SK-MEL-5 (cell line): ENCODE results near the gene ALPG. TPM values are rescaled to one million over a fixed set of nuclear protein-coding genes. Genes with fewer than 3 reads are reported as not detected.
"Not testable (repeated sequence)": the region's sequence is repeated elsewhere in the genome, so short reads cannot be mapped to it uniquely, and the experiment has no call there.

Source experiments
- DNase-seq: peaks from one replicate; pipeline ENCODE4 v3.0.0-alpha.2; 2016; ENCODE audit warnings: low read depth, low spot score
- in situ Hi-C: cut with HindIII; loops from 2 replicates; pipeline ENCODE4 v1.10.0; 2016; ENCODE audit warnings: low sequenced_read_pairs, high pct_unique_total_duplicates, low pct_unique_long_range_greater_than_20kb
- polyA plus RNA-seq, 2 experiments: library from polyadenylated mRNA; depleted of rRNA; stranded (reverse); fragments of >200 nt; gene quantifications; 2 replicates each; pipeline ENCODE4 v1.2.3, GENCODE V29; 2015
- total RNA-seq: library from RNA; depleted of rRNA; stranded (reverse); fragments of >200 nt; shearing (Covaris generic); gene quantifications from 2 replicates; pipeline ENCODE4 v1.2.3, GENCODE V29; 2014; rRNA removed

Gene ALPG
- not detected in 2 replicates for total RNA-seq
- polyA plus RNA-seq (2015; cell fraction: cytosol; rRNA removed): not detected in 2 replicates
- not detected in 2 replicates for polyA plus RNA-seq (2015; cell fraction: nucleus; rRNA removed)

DNA sequence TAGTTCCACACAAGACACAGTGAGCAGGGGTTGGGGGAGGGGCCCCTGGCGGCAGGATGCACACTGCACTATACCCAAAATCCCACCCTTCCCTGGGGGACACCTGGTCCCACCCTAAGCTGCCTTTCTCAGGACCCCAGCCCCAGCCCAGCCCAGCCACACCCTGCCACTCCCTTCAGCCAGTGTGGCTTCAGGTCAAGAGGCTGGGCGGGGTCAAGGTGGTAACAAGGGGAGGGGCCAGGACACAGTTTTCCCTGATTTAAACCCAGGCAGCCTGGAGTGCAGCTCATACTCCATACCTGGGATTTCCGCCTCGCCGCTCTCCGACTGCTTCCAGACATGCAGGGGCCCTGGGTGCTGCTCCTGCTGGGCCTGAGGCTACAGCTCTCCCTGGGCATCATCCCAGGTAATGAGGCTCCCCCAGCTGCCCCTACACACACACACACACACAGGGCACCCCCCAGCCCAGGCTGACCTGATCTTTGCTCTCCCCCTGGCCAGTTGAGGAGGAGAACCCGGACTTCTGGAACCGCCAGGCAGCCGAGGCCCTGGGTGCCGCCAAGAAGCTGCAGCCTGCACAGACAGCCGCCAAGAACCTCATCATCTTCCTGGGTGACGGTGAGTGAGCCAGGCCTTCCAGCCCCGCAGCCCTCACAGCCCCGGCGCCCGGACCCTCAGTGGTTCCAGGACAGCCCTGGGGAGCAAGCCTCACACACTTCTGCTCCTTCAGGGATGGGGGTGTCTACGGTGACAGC is at the start of gene ALPG:
Gene ALPG, plus strand, starts transcription at position 289 of the 755 bp plus-strand sequence. Its CDS starts 51 bp downstream, at position 340.
- no peak for DNase-seq
- in situ Hi-C loops: no loop called here

DNA sequence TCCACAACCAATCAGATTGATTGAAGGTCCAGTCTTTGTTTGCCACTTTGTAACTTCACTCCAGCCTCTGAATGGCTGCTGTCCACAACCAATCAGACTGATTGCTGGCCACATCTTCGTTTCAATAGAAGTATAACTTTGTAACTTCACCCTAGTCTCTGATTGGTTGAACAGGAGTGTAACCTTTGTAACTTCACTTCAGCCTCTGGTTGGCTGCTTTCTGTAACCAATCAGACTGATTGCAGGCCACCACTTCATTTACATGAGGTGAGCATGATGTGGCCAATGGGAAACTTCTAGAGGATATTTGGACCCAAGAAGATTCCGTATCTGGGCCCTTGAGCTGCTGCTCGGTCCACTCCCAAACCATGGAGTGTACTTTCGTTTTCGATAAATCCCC is 45.0 kb upstream of the ALPG start:
- in situ Hi-C loops: no loop called here
- DNase-seq: peak; percentile 33

DNA sequence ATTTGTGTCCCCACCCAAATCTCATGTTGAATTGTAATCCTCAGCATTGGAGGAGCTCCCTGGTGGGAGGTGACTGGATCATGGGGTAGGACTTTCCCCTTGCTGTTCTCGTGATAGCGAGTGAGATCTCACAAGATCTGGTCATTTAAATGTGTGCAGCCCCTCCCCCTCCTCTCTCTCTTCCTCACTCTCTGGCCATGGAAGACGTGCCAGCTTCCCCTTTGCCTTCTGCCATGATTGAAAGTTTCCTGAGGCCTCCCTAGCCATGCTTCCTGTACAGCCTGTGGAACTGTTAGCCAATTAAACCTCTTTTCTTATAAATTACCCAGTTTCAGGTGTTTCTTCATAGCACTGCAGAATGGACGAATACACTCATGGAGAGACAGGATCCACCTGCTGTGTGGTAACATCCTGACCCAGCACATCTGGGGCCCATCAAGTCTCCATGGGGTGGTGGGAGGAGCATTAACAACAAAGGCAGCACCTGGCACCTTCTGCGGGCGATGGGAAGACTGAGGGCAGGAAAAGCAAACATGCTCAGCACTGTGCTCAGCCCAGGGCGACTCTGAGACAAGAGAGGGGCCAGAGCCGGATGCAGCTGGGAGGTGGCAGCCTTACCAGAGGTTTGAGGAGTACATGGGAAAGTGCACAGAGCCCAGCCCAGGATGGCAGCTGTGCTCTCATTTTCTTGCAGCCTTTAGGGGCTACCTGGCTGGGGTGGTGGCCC is 44.3 kb upstream of the ALPG start:
- no peak for DNase-seq
- in situ Hi-C loops: no loop called here

DNA sequence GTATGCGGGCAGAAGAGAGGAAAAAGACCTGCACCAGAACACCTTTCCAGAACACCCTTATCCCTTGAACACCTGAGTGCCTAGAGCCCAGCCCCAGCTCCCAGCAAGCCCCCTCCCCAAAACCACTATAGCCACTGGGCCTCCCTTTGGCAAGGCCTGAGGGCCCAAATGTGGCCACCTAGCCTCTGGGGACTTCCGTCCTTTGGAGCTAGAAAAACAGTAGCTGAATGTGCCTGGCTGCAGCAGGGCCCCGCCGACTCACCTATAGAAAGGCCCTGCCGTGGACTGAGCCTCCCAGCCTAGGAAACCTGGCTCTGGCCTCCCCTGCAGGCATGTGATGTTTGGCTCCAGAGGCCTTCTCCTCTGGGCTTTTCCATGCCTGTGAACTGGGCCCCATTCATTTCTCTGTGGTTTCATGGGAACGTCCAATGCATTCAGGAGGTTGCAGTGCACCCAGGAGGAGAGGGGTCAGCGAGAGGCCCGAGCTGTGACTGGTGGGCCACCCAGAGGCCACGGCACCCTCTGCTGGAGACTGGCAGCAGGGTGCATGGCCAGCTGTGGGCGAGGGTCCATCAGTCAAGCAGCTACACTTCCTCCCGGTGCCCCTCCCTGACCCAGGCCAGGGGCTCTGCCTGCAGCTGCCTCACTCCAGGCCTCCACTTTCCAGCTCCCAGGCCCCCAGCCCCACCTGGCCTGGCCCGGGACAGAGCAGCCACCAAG is 43.4 kb upstream of the ALPG start:
- DNase-seq, in situ Hi-C loops: not testable (repeated sequence)

DNA sequence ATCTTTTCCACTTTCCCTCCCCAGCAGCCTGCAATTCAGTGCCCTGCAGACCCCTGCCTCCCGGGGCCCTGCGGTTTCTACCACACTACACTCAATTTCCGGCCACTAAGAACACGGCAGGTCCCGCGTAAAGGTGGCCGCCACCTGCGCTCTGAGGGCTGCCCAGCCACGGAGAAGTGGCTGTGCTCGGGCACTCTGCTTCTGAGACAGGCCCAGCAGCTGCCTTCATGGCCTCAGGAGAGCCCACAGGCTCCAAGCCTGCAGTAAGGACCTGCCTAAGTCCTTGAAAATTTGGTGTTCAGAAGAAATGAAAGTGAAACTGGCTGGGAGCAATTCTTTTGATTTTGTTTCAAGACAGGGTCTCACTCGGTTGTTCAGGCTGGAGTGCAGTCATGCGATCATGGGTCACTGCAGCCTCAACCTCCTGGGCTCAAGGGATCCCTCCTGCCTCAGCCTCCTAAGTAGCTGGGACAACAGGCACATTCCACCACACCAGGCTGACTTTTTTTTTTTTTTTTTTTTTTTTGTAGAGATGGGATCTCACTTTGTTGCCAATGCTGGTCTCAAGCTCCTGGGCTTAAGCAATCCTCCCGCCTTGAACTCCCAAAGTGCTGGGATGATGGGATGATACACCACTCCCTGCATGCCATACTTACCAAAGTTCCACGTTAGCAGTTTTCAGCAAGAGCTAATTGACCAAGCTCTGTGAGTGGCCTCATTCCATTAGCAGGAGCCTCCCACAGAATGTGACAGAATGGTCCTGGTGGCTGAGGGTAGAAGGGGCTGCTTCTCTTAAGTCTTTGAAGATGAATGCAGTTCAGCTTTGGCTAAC is 42.6 kb upstream of the ALPG start:
- in situ Hi-C loops: no loop called here
- no peak for DNase-seq

DNA sequence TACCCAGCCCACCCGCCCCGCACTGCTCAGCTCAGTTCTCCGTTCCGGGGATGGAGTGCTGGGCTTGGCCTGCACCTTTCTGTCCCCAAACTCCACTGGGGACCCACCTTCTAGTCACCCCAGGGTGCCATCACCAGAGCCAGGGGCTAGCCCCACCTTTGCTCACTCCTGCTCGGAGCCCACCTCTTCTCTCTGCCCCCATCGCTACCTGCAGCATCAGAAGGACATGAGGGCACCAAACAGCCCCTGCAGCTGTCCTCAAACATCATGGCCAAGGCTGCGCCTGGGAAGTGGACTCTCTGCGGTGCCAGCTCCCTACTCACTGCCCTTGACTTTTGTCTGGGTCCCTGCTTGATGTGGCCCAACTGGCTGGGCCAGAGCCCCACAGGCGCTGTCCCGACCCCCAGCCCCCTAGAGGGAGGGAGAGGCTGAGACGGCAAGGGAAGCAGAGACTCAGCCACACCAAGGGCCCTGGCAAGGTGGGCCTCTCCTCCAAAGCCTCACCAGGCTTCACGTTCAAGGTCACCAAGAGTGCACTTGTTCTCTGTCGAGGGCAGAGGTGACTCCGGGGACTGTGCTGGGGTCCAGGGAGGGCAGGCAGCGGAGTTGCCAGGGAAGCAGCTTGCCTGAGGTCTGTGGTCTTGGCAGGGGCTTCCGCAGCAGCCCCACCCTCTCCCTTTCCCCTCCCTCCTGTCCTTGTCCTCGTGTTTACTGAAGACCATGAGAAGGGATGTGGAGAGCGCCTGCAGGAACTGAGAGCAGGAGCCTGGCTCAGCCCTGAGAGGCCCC is 41.6 kb upstream of the ALPG start:
- DNase-seq, in situ Hi-C loops: not testable (repeated sequence)

DNA sequence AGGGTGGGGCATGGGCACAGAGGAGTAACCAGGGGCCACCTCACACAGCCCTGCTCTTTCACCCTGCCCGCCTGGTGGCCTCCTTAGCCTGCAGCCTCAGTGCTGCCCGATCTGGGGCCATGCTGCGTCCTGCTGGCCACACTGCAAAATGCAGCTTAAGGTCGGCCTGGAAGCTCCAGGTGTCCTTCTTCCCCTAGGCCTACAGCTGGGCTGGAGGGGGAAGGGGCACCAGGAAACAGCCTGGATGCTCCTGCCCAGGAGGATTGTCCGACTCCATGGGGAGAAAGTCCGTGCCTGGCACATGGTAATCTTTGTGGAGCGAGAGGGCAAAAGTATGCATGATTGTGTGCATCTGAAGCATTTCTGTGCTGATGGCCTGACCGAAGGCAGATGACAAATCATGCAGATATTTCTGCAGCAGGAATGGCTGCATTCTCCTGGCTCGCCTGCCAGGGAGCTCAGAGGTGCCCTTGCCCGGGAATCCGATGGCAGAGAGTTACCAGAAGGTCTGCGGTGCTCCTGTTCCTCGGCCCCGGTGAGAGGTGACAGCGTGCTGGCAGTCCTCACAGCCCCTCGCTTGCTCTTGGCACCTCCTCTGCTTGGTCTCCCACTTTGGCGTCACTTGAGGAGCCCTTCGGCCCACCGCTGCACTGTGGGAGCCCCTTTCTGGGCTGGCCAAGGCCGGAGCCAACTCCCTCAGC is 40.9 kb upstream of the ALPG start:
- peak; percentile 63 for DNase-seq
- in situ Hi-C loops: no loop called here

DNA sequence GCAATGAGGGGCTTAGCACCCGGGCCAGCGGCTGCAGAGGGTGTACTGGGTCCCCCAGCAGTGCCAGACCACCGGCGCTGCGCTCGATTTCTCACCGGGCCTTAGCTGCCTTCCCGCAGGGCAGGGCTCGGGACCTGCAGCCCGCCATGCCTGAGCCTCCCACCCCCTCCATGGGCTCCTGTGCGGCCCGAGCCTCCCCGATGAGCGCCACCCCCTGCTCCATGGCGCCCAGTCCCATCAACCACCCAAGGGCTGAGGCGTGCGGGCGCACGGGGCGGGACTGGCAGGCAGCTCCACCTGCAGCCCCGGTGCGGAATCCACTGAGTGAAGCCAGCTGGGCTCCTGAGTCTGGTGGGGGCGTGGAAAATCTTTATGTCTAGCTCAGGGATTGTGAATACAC is 40.2 kb upstream of the ALPG start:
- in situ Hi-C loops, DNase-seq: not testable (repeated sequence)

DNA sequence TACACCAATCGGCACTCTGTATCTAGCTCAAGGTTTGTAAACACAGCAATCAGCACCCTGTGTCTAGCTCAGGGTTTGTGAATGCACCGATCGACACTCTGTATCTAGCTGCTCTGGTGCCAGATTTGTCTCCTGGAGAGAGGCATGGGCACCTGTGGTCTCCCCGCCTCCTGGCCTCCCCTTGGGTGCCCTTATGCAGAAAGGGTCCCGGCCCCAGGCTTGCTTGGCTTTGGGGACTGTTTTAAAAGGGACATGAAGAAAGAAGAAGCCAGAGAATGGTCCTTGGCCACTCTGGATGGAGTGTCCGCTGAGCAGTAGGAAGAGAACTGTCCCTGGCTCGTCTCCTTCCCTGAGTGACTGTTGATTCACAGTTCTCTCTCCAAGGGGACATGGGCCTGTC is 39.6 kb upstream of the ALPG start:
- in situ Hi-C loops: no loop called here
- DNase-seq: no peak

DNA sequence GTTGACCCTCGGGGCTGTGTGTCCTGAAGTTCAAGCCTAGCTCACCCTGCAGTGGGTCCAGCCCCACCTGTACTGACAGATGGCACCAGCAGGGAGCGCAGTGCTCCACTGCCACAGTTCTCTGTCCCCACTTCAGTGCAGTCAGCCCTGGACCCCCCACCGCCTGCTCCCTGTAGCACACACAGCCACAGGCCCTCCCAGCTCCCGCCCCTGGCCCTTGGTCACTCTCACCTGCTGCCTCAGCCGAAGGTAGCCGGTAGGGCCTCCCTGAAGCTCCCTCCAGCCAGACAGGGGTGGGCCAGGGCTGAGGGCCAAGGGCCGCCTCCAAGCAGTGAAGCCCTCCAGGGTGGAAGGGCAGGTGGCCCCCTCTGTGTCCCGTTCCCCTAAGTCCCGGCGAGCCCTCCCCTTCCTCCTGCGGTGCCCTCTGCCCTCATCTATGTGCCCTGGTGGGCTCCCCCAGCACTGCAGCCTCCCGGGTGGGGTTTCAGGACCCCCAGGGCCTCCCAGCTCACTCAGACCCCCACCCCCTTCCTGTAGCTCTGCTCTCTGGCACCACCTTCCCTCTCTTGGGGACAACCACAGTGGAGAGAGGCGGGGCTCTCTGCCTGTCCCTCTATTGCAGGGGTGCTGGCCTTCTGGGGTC is 38.9 kb upstream of the ALPG start:
- in situ Hi-C loops: no loop called here

DNA sequence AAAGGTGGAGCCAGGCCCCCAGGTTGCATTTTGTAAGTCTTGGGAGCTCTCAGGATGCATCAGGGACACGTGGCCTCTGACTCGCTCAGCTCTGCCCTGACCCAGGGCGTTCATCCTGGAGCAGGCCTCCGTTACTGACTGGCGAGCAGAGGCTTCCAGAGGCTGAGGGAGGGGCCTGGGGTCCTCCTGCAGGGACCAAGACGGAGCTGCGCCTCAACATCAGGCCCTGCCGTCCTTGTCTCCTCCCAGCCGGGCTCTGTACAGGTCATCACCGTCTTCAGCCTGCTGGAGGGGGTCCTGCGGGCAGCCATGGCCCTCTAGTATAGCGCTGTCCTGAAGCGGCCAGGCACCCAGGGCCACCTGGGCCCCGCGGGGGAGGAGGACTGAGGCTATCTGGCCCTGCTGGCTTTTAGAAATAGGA is 38.3 kb upstream of the ALPG start:
- in situ Hi-C loops: no loop called here
- DNase-seq: no peak

More for the DNA sequence above, 38.9 kb upstream of the ALPG start:
- DNase-seq: peak; percentile 45

DNA sequence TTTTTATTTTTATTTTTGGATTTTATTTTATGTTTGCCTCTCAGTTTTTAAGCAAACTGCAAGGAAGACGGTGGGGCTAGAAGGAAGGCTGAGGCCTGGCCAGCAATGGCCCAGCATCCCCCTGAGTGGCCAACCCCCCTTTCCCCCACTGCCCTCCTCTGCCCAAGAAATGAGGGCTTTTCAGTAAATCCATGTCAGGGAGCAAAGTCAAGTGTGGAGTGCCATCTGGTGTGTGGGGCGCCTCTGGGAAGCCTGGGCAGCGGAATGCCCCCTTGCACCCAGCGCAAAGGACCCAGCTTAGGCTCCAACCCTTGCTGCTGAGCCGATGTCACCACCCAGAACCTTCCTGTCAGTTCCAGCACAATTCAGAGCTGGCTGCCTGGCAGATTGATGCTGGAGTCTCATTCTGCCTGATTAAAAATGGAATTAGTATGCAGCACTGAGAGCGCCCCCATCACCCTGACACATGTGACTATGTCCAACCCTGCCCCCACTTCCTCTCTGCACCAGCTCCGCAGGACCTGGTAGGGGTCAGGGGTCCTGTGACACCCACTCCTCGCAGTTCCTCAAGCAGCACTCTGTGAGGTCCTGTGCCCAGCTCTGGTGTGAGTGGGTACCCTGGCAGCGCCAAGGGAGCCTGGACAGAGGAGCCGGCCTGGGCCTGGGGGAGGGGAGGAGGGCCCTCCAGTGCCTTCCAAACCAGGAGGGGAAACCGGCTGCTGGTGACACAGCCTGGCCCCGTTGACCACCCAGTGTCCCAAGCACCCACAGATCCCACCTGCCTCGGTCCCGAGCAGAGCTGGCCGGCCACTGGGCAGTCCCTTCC is 37.3 kb upstream of the ALPG start:
- no peak for DNase-seq
- in situ Hi-C loops: no loop called here

DNA sequence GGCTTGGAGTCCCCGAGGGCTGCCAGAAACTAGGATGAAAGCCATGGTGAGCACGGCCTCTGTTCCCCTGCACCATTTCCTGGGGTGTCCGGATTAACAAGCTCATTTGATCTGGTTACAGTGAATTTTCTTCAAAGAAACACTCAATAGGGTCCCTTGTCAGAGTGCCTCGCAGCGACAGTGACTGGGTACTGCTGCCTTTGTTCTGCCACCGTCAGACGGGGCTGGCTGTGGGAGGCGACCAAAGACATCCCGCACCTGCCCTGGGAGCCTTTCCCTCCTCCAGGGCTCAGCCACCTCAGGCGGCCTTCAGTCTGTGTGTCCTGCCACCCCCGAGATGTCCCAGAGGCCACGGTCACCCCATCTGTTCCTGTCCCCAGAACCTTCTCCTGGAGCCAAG is 36.6 kb upstream of the ALPG start:
- DNase-seq, in situ Hi-C loops: not testable (repeated sequence)

DNA sequence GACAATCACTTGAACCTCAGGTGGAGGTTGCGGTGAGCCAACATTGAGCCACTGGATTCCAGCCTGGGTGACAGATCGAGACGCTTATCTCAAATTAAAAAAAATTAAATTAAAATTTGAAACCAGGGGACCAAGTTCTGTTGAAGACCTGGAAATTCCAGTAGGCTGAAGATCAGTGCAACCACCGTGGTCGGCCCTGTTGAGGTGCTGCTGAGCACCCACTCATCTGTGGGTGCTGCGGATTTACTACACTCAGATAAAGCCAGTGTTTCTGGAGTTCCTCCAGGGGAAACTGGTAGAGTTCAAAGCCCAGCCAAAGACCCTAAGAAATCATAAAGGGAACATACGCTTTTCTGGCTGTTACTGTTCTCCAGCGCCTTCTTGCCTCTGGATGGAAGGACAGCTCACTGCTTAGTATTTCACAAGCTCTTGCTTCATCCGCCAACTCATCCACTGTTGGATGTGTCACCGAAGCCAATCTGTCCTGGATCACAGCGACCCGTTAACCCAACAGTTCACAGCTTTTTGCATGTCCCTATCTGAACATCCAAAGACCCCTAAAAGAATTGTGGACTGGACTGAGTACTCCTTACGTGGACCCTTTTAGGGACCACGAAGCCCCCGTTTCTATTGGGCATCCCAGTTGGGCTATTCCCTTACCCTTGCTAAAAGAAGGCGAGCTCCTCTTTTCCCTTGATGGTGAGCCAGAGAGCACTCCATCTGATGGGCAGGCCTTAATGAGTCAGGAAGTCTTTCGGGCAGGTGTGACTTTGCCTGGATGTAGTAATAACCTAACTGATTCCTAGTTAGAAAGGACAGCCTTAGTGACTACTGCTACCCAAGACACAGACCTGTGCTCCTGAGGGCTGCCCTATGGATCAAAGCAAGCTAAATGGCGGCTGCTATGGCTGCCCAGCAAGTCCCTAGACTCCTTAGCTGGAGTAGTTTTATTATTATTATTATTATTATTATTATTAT is 34.1 kb upstream of the ALPG start:
- no peak for DNase-seq
- in situ Hi-C loops: no loop called here
